ENCODE measurements around the gene TTLL10.

The TTLL10 gene

DNA sequence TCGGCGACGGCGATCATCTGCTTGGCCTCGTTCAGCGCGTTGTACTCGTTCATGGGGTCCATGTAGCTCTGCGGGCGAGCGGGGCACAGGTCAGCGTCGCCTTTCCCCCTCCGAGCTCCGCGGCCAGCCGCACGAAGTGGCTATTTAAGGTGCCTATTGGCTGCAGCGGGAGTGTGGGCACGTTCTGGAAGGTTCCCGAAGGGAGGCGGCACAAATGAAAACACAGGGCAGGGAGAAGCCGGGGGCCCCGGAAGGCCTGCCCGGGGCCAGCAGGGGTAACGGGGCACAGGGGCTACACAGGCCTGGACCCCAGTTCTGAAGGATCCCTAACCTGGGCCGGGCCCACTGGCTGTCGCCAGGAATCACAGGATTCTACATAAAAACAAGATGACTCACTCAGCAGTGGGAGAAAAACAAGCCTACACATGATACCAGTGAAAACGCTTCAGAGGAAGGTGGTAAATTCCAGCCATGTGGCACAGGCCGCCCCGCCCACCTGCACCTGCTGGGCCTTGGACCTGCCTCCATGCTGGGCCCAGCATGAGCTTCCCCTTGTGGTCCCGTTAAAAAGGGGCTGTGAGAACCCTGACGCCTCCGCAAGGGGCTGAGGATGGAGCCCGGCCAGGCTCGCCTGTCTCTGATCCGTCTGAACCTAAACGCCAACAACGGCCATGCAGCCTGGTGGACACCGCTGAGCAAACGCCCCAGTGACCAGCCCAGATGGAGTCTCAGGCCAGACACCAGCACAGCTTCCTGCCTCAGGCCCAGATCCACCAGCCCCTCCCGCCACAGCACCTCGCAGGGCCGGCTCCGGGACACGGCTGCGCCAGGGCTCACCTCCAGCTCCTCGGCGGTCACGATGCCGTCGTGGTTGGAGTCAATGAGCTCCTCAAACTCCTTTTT, 44.2 kb downstream of the TTLL10 start:
- TF ChIP-seq TAF1 (IDR thresholded peaks at IDR 0.05; ENCODE audit: low read depth, low read length): no peak
- TF ChIP-seq POU2F2 (IDR thresholded peaks at IDR 0.05; ENCODE audit: low read depth, low read length): no peak
- no peak for TF ChIP-seq POLR2AphosphoS5 (IDR thresholded peaks at IDR 0.05; ENCODE audit: low read depth, low read length)
- no peak for TF ChIP-seq POLR2A (IDR thresholded peaks at IDR 0.05; ENCODE audit: low read depth, low read length)
- no peak for TF ChIP-seq PAX5 (IDR thresholded peaks at IDR 0.05; ENCODE audit: insufficient read depth, low read length, severe bottlenecking)
- TF ChIP-seq SPI1 (IDR thresholded peaks at IDR 0.05; ENCODE audit: low read depth, low read length): no peak
- FAIRE-seq: no peak
- no peak for DNase-seq (ENCODE audit: insufficient read length, low spot score)

DNA sequence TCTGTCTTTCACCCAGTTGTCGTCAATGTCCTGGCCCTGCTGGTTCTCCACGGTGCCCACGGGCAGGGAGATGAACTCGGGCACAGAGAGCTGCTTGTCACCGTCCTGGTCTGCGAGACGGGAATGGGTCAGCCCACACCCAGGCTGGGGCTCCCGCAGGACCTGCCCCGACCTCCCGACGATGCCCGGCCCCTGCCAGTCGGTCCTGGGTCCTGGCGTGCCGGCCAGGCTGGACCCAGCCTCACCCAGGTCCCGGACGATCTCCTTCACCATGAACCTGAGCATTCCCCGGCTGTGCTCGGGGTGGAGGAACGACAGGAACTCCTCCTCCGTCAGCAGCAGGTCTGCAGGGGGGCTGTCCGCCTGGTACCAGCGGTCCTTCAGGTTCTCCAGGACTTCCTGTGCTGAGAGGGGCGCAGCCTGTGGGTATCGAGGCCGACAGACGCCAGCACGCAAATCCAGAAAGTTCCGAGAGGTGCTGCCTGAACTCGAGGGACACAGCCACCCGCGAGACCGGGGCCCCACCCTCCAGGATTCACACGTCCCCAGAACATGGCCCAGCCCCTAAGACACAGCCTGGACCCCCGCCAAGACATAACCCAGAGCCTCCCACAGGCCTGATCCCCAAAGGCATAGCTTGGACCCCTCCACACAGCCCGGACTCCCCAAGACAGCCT, 45.0 kb downstream of the TTLL10 start:
- DNase-seq (ENCODE audit: insufficient read length, low spot score): no peak
- no peak for FAIRE-seq
- TF ChIP-seq POLR2A (IDR thresholded peaks at IDR 0.05; ENCODE audit: low read depth, low read length) (no peak), POU2F2 (IDR thresholded peaks at IDR 0.05; ENCODE audit: low read depth, low read length) (0 out of 2 replicates have a peak, but pooled peaks have one; percentile 18), TAF1 (IDR thresholded peaks at IDR 0.05; ENCODE audit: low read depth, low read length) (no peak)

DNA sequence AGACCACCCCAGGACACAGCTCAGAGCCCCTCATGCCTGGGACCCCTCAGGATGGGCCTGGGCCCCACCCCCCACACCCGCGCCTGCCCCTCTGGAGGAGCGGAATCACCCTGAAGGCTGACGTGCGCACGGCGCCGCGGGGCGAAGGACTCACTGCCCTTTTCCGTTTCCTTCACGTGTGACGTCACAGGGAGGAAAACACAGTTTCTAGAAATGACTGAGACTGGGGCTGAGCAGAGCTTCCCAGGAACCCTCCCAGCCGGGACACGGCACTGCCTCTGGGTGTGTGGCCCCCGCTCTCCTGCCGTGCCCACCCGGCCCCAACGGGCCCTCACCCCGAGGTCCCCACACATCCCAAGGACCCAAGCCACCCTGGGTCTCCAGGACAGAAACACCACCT, 45.7 kb downstream of the TTLL10 start:
- no peak for FAIRE-seq
- TF ChIP-seq POU2F2 (IDR thresholded peaks at IDR 0.05; ENCODE audit: low read depth, low read length) (no peak), SPI1 (IDR thresholded peaks at IDR 0.05; ENCODE audit: low read depth, low read length) (no peak), PAX5 (IDR thresholded peaks at IDR 0.05; ENCODE audit: insufficient read depth, low read length, severe bottlenecking) (no peak), TAF1 (IDR thresholded peaks at IDR 0.05; ENCODE audit: low read depth, low read length) (no peak), POLR2AphosphoS5 (IDR thresholded peaks at IDR 0.05; ENCODE audit: low read depth, low read length) (no peak), POLR2A (IDR thresholded peaks at IDR 0.05; ENCODE audit: low read depth, low read length) (no peak)
- DNase-seq (ENCODE audit: insufficient read length, low spot score): no peak

DNA sequence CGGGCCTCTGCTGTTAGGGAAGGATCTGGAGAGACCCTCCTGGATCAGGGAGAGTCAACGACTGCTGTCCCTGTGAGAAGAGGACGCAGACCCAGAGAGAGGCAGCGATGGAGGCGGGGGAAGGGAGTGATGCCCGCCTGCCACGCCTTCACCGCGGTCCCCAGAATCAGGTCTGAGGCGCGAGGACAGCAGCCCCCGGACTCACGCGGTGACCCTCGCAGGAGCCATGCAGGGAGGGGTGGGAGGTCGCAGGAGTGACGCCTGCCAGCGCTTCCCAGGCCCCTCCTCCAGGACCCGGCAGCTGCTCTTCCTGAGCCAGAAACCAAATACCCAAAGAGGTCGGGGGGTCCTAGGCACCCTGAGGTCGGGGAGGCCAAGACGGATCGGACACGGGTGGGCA, 46.5 kb downstream of the TTLL10 start:
- DNase-seq (ENCODE audit: insufficient read length, low spot score): no peak
- TF ChIP-seq PAX5 (IDR thresholded peaks at IDR 0.05; ENCODE audit: insufficient read depth, low read length, severe bottlenecking) (no peak), TAF1 (IDR thresholded peaks at IDR 0.05; ENCODE audit: low read depth, low read length) (no peak), SPI1 (IDR thresholded peaks at IDR 0.05; ENCODE audit: low read depth, low read length) (no peak), POLR2AphosphoS5 (IDR thresholded peaks at IDR 0.05; ENCODE audit: low read depth, low read length) (no peak), POLR2A (IDR thresholded peaks at IDR 0.05; ENCODE audit: low read depth, low read length) (no peak), POU2F2 (IDR thresholded peaks at IDR 0.05; ENCODE audit: low read depth, low read length) (no peak)
- FAIRE-seq: no peak

DNA sequence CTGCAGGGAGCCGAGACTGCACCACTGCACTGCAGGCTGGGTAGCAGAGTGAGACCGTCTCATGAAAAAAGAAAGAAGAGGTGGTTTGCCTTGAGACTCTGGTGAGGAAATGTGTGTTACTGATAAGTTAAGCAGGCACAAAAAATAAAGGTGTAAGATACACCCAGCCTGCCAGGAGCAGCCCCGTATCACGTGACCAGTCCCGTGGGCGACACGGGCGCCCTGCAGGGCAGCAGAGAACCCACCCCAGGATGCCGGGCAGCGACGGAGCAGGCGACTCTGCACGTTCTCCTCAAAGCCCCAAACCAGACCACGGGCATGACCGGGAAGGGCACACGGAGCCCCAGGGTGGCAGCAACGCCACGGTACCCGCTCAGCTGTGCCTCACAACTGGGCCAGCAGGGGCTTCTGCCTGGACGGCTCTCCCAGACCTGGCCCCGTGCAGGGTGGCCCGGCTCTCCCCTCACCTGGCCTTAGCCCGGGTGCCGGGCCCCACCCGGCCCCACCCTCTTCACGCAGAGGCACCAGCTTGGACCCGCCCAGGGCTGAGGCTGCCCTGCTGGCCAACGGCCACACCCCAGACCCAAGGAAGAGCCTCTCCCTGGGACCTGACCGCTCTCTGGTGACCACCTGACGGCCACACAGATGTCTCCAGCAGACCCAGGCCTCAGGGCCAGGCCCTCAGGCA, 48.4 kb downstream of the TTLL10 start:
- no peak for FAIRE-seq
- DNase-seq (ENCODE audit: insufficient read length, low spot score): no peak
- TF ChIP-seq PAX5 (IDR thresholded peaks at IDR 0.05; ENCODE audit: insufficient read depth, low read length, severe bottlenecking) (no peak), POLR2AphosphoS5 (IDR thresholded peaks at IDR 0.05; ENCODE audit: low read depth, low read length) (0 out of 2 replicates have a peak, but pooled peaks have one; percentile 4), POU2F2 (IDR thresholded peaks at IDR 0.05; ENCODE audit: low read depth, low read length) (no peak)

DNA sequence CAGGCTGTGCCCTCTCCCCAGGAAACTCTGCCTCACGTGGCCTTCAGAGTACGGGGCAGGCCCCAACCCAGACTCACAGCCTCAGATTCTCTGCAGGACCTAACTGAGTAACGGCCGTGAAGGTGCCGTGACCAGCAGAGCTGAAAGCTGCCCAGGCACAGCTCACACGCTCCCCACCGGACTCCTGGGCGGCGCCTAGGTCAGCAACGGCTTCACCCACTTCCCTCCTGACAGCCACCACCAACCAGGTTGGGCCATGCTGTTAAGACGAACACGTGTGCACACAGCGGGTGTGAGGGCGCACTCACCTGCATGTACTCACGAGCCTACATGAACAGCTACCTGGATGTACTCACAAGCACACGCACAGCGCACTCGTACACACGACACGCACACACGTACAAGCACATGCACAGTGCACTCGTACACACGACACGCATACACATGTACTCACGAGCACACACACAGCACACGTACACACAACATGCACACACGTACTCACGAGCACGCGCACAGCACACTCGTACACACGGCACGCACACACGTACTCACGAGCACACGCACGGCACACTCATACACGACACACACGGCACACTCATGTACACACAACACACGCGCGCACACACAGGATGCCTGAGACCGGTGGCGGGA, 49.0 kb downstream of the TTLL10 start:
- DNase-seq (ENCODE audit: insufficient read length, low spot score) (no peak), FAIRE-seq (peak; percentile 74)
- TF ChIP-seq SPI1 (IDR thresholded peaks at IDR 0.05; ENCODE audit: low read depth, low read length) (no peak), POU2F2 (IDR thresholded peaks at IDR 0.05; ENCODE audit: low read depth, low read length) (0 out of 2 replicates have a peak, but pooled peaks have one; percentile 29)

DNA sequence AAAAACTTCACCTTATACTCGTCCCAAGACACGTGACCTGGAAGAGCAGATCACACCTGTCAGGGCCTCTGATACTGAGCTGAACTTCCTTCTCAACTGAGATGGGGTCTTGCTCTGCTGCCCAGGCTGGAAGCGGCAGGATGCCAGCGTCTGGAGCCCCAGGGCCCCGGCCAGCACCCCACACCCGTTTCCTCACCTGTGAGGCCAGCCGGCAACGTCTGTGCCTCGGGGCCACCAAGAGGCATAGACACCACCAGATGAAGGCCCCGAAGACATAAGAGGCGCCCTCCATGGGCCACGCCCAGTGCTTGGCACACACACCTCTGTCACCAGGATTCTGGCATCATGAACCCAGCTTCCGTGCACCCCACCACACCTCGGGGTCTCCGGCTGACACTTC, 49.6 kb downstream of the TTLL10 start:
- FAIRE-seq (no peak), DNase-seq (ENCODE audit: insufficient read length, low spot score) (no peak)
- TF ChIP-seq TAF1 (IDR thresholded peaks at IDR 0.05; ENCODE audit: low read depth, low read length) (no peak), SPI1 (IDR thresholded peaks at IDR 0.05; ENCODE audit: low read depth, low read length) (no peak), POLR2A (IDR thresholded peaks at IDR 0.05; ENCODE audit: low read depth, low read length) (no peak), POLR2AphosphoS5 (IDR thresholded peaks at IDR 0.05; ENCODE audit: low read depth, low read length) (no peak), POU2F2 (IDR thresholded peaks at IDR 0.05; ENCODE audit: low read depth, low read length) (no peak), PAX5 (IDR thresholded peaks at IDR 0.05; ENCODE audit: insufficient read depth, low read length, severe bottlenecking) (no peak)

DNA sequence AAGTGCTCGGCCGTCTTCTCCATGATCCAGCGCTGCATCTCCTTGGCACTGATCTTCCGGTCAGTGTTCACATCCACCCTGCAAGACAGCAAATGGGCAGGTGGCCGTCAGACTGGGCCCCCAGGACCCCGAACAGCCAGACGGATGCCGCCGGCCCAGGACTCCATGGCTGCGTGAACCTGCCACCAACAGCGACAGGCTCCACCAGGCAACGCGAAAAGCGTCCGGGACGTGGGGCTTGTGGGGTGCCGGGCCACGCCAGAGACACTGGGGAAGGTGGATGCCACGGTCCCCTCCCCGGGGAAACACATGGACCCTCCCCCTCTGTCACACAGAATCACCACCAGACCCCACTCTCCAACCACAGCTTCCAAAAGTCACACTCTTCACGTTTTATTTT, 50.2 kb downstream of the TTLL10 start:
- DNase-seq (ENCODE audit: insufficient read length, low spot score): no peak
- no peak for TF ChIP-seq TAF1 (IDR thresholded peaks at IDR 0.05; ENCODE audit: low read depth, low read length)
- no peak for TF ChIP-seq POLR2A (IDR thresholded peaks at IDR 0.05; ENCODE audit: low read depth, low read length)
- TF ChIP-seq POLR2AphosphoS5 (IDR thresholded peaks at IDR 0.05; ENCODE audit: low read depth, low read length): no peak
- no peak for TF ChIP-seq SPI1 (IDR thresholded peaks at IDR 0.05; ENCODE audit: low read depth, low read length)
- no peak for TF ChIP-seq PAX5 (IDR thresholded peaks at IDR 0.05; ENCODE audit: insufficient read depth, low read length, severe bottlenecking)
- no peak for TF ChIP-seq POU2F2 (IDR thresholded peaks at IDR 0.05; ENCODE audit: low read depth, low read length)
- no peak for FAIRE-seq

DNA sequence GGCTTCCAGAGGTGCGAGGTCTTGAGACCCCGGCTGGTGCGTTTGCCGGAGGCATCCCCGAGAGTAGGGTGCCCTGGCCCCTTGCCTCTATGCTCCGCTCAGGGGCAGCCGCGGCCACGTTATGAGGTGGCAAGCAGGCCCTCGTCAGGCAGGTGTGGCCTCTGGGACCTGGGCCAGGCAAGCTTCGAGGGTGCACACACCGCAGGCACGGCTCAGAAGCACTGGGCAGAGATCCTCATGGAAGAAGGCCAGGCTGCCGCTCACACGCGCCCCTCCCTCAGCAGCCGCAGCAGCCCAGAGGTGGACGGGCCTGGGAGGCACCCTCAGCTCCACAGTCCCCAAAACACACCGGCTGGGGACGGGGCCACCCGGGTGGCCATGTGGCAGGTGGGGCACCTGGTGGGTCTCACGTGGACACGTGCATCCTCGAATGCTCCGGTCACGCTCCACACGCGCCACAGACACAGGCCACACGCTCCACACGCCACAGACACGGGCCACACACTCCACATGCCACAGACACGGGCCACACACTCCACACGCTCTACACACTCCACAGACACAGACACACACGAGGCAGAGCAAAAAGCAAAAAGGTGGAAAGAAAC, 51.7 kb downstream of the TTLL10 start:
- TF ChIP-seq TAF1 (IDR thresholded peaks at IDR 0.05; ENCODE audit: low read depth, low read length): no peak
- DNase-seq (ENCODE audit: insufficient read length, low spot score): no peak
- no peak for FAIRE-seq
